H1 (cell line): ENCODE measurements around the gene GPR157. TPM values are rescaled to one million over a fixed set of nuclear protein-coding genes. Genes with fewer than 3 reads are reported as not detected.

Experiments
- CTCF ChIA-PET: fragments of 300-600 bp; sonication (Branson Sonifier 250); formaldehyde crosslinking; loops from one replicate; lab custom pipeline; 2021; ENCODE audit not compliant: partially characterized antibody; lab: Charles Lee
- POLR2A ChIA-PET: fragments of 300-600 bp; sonication (Branson Sonifier 250); formaldehyde crosslinking; loops from one replicate; lab custom pipeline; 2021; ENCODE audit warnings: inconsistent platforms; ENCODE audit not compliant: partially characterized antibody; lab: Charles Lee
- DNase-seq, 2 experiments: peaks; one replicate each; pipeline versions ENCODE4 v3.0.0 to v3.0.0-alpha.2; 2010 to 2022; ENCODE audit warnings: low spot score in 2 of 2, low read depth in 1 of 2, mixed read lengths in 1 of 2
- FAIRE-seq: peaks from 2 replicates; lab custom pipeline; 2011; peaks lifted over from hg19 to GRCh38; lab: Jason Lieb, UNC
- H2AFZ ChIP-seq: 2 replicates; pipeline ENCODE4 v1.8.1; 2012; ENCODE audit warnings: low read length, inconsistent platforms
- H2AK5ac ChIP-seq: 2 replicates; pipeline ENCODE4 v1.6.1; 2013; ENCODE audit warnings: low read depth, low read length
- H2BK120ac ChIP-seq: replicated peaks from 2 replicates; pipeline ENCODE3; 2013; ENCODE audit warnings: low read depth, low read length, inconsistent platforms
- H2BK12ac ChIP-seq: 2 replicates; pipeline ENCODE4 v1.6.1; 2013; ENCODE audit warnings: low read depth, low read length
- H2BK15ac ChIP-seq: 2 replicates; pipeline ENCODE4 v1.6.1; 2013; ENCODE audit warnings: low read length
- H2BK20ac ChIP-seq: 2 replicates; pipeline ENCODE4 v1.6.1; 2013; ENCODE audit warnings: low read length
- H2BK5ac ChIP-seq: 2 replicates; pipeline ENCODE4 v1.6.1; 2013; ENCODE audit warnings: low read depth, low read length
- H3K14ac ChIP-seq: 2 replicates; pipeline ENCODE4 v1.6.1; 2013; ENCODE audit warnings: inconsistent platforms; ENCODE audit not compliant: insufficient read length
- H3K18ac ChIP-seq: 2 replicates; pipeline ENCODE4 v1.6.1; 2013; ENCODE audit warnings: low read length; ENCODE audit errors: extremely low read depth
- H3K23ac ChIP-seq: 2 replicates; pipeline ENCODE4 v1.6.1; 2013; ENCODE audit warnings: inconsistent platforms; ENCODE audit not compliant: insufficient read length
- H3K23me2 ChIP-seq: 2 replicates; pipeline ENCODE4 v1.6.1; 2013; ENCODE audit warnings: low read depth, low read length
- H3K27ac ChIP-seq: 2 replicates; pipeline ENCODE4 v1.6.1; 2011; ENCODE audit warnings: low read depth, low read length, inconsistent platforms
- H3K27me3 ChIP-seq, 4 experiments: replicated peaks in 1 of 4; 1 replicate in 1 of 4; 2 replicates in 3 of 4; pipeline versions ENCODE4 v1.6.1 to v1.8.1; 2011 to 2013; ENCODE audit warnings: low read length in 3 of 4, mild to moderate bottlenecking in 3 of 4, inconsistent platforms in 2 of 4, mixed read lengths in 2 of 4, moderate library complexity in 1 of 4; ENCODE audit not compliant: control insufficient read depth in 3 of 4, insufficient read depth in 3 of 4; ENCODE audit errors: extremely low read depth in 1 of 4
- H3K36me3 ChIP-seq, 4 experiments: 2 replicates each; pipeline versions ENCODE4 v1.6.1 to v1.8.1; 2011 to 2013; ENCODE audit warnings: mild to moderate bottlenecking in 4 of 4, low read length in 3 of 4, moderate library complexity in 2 of 4, control low read depth in 1 of 4, inconsistent platforms in 1 of 4; ENCODE audit not compliant: insufficient read depth in 4 of 4, control insufficient read depth in 2 of 4
- H3K4ac ChIP-seq: replicated peaks from 2 replicates; pipeline ENCODE3; 2013; ENCODE audit warnings: low read length, low read depth, mixed read lengths, inconsistent platforms; ENCODE audit not compliant: insufficient read length
- H3K4me1 ChIP-seq, 4 experiments: replicated peaks in 1 of 4; 1 replicate in 1 of 4; 2 replicates in 3 of 4; pipeline versions ENCODE4 v1.6.1 to v1.8.1; 2011 to 2013; ENCODE audit warnings: low read length in 3 of 4, inconsistent platforms in 2 of 4, mixed read lengths in 1 of 4; ENCODE audit not compliant: insufficient read depth in 4 of 4, control insufficient read depth in 3 of 4
- H3K4me2 ChIP-seq, 2 experiments: 2 replicates each; pipeline versions ENCODE4 v1.6.1 to v1.8.1; 2011 to 2013; ENCODE audit warnings: low read depth in 2 of 2, low read length in 2 of 2, control low read depth in 1 of 2, inconsistent platforms in 1 of 2, mild to moderate bottlenecking in 1 of 2; ENCODE audit not compliant: insufficient read depth in 1 of 2
- H3K4me3 ChIP-seq, 4 experiments: fragments of 200-600, 300-600 bp in 1 of 4; sonication (generic), shearing (Covaris generic), sonication (Bioruptor Twin) in 1 of 4; 2 replicates each; pipeline versions ENCODE4 v1.5.1 to v1.8.1; 2011 to 2016; ENCODE audit warnings: low read length in 4 of 4, low read depth in 3 of 4, control low read depth in 2 of 4, inconsistent platforms in 2 of 4, mild to moderate bottlenecking in 2 of 4, mixed read lengths in 1 of 4, moderate library complexity in 1 of 4; ENCODE audit not compliant: insufficient read depth in 2 of 4; ENCODE audit errors: extremely low read depth in 1 of 4
- H3K56ac ChIP-seq: replicated peaks from 2 replicates; pipeline ENCODE3; 2013; ENCODE audit warnings: low read depth, mild to moderate bottlenecking, mixed read lengths, low read length, inconsistent platforms; ENCODE audit not compliant: insufficient read length
- H3K79me1 ChIP-seq: 2 replicates; pipeline ENCODE4 v1.6.1; 2013; ENCODE audit warnings: low read depth, low read length, control low read depth
- H3K79me2 ChIP-seq, 2 experiments: 2 replicates each; pipeline versions ENCODE4 v1.6.1 to v1.8.1; 2012 to 2013; ENCODE audit warnings: low read length in 2 of 2, mild to moderate bottlenecking in 2 of 2, inconsistent platforms in 1 of 2; ENCODE audit not compliant: insufficient read depth in 2 of 2, control insufficient read depth in 1 of 2
- H3K9ac ChIP-seq, 4 experiments: replicated peaks in 1 of 4; 1 replicate in 1 of 4; 2 replicates in 3 of 4; pipeline versions ENCODE4 v1.6.1 to v1.8.1; 2011 to 2013; ENCODE audit warnings: low read depth in 3 of 4, low read length in 3 of 4, control low read depth in 2 of 4, mild to moderate bottlenecking in 2 of 4, moderate library complexity in 2 of 4, inconsistent platforms in 1 of 4; ENCODE audit errors: extremely low read depth in 1 of 4
- H3K9me3 ChIP-seq, 2 experiments: 2 replicates each; pipeline versions ENCODE4 v1.6.1 to v1.8.1; 2012 to 2013; ENCODE audit warnings: mild to moderate bottlenecking in 2 of 2, moderate library complexity in 2 of 2, control low read depth in 1 of 2, inconsistent platforms in 1 of 2, low read depth in 1 of 2, low read length in 1 of 2, mixed read lengths in 1 of 2; ENCODE audit not compliant: insufficient read depth in 2 of 2
- H4K20me1 ChIP-seq, 2 experiments: replicated peaks in 1 of 2; 2 replicates each; pipeline versions ENCODE3 to v1.8.1; 2011 to 2013; ENCODE audit warnings: inconsistent platforms in 2 of 2, low read length in 2 of 2, mild to moderate bottlenecking in 1 of 2; ENCODE audit not compliant: insufficient read depth in 2 of 2, control insufficient read depth in 1 of 2
- H4K5ac ChIP-seq: 2 replicates; pipeline ENCODE4 v1.6.1; 2013; ENCODE audit warnings: low read length, low read depth, mixed read lengths, inconsistent platforms; ENCODE audit not compliant: insufficient read length
- H4K8ac ChIP-seq: 2 replicates; pipeline ENCODE4 v1.8.0; 2013; ENCODE audit warnings: mild to moderate bottlenecking, moderate library complexity, low read length, inconsistent platforms; ENCODE audit not compliant: insufficient read depth; ENCODE audit errors: extremely low read depth
- H4K91ac ChIP-seq: replicated peaks from 2 replicates; pipeline ENCODE3; 2013; ENCODE audit warnings: low read length, mixed read lengths, inconsistent platforms; ENCODE audit not compliant: insufficient read length
- CTCF ChIP-seq, 3 experiments: IDR thresholded peaks; 1 replicate in 2 of 3; 2 replicates in 1 of 3; pipeline versions ENCODE4 v1.5.1 to v1.6.1; 2011; ENCODE audit warnings: low read length in 3 of 3, mild to moderate bottlenecking in 3 of 3, inconsistent platforms in 2 of 3, low read depth in 1 of 3, moderate library complexity in 1 of 3; ENCODE audit not compliant: insufficient read depth in 1 of 3; ENCODE audit errors: control extremely low read depth in 1 of 3
- SAP30 ChIP-seq: fragments of 300-600 bp; sonication (generic); IDR thresholded peaks from 2 replicates; pipeline ENCODE4 v1.7.1; 2012; ENCODE audit warnings: low read length, moderate library complexity, mild to moderate bottlenecking, inconsistent platforms; ENCODE audit not compliant: insufficient read depth, insufficient replicate concordance
- WGBS, 2 experiments: shearing (Covaris generic) in 1 of 2; methylation state at CpG; one replicate each; pipeline versions ENCODE4 v1.1.6 to v1.1.7; 2013 to 2015; ENCODE audit warnings: low lambda C conversion rate in 2 of 2, mixed read lengths in 2 of 2, inconsistent platforms in 1 of 2, low coverage in 1 of 2, missing lambda C conversion rate in 1 of 2; ENCODE audit not compliant: insufficient replicate concordance in 2 of 2, insufficient coverage in 1 of 2, insufficient read length in 1 of 2; ENCODE audit errors: extremely low coverage in 1 of 2, missing lambda C conversion rate in 1 of 2; 5-methylcytosine and 5-hydroxymethylcytosine counted together
- polyA plus RNA-seq, 7 experiments: library from polyadenylated mRNA; depleted of rRNA in 3 of 7; stranded (reverse) in 5 of 7; unstranded in 2 of 7; fragments of >200 nt in 5 of 7; fragments of 200-250 nt in 2 of 7; gene quantifications; 1 replicate in 5 of 7; 2 replicates in 1 of 7; 4 replicates in 1 of 7; pipeline versions ENCODE4 v1.2.1 to v1.2.3, GENCODE V29; 2011 to 2013; ENCODE audit warnings: missing spikeins in 2 of 7, mixed read lengths in 2 of 7
- total RNA-seq: library from RNA; stranded (reverse); fragmentation: NEBNext Ultra II Directional; extraction: Animal tissue kit (Norgen Biotek cat#: 25700); gene quantifications from 2 replicates; pipeline ENCODE4 v1.2.1, GENCODE V29; 2021
- TF ChIP-seq, protein P1 (sequence below): IDR thresholded peaks from 2 replicates; pipeline ENCODE4 v1.6.1; 2012; ENCODE audit warnings: inconsistent platforms

GPR157 gene
- total and polyA plus RNA-seq, 2 of the 8 experiments (the other 6 are each of a cell fraction or from before 2014, with no cell fraction given) = 1.0 to 11.0 TPM

DNA sequence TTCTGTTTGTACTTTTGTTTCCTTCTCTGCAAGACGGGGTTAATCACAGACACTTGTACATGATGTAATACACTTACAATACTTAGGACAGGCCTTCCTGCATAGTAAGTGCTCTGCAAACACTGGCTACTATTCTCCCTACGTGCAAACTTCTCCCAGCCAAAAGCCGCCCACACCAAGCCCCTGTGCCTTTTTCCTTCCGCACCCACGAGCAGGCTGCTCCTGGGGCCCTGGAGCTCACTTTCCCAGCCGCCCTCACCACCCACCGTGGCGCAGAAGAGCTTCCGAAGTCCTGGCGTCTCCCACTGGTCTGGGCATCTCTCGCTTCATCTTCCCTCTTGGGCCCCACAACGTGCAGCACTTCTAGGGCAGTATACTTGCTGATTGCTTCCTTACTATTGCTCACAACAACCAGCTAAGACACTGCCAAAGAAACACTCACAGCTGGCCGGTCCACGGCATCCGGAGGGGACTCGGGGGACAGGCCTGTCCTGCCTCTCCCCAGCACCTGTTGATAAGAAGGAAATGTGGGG lies 22.5 kb upstream of the GPR157 start:
- ChIA-PET POLR2A (no interaction called here), CTCF (interaction anchor here (1.3 to 2.2 kb wide), 3 partner anchors 10 to 41 kb away, joined by 4 to 22 read pairs (median 4); no protein-coding TSS in a partner anchor)
- no peak overlapping the region for H2BK20ac ChIP-seq
- no peak overlapping the region for H3K4ac ChIP-seq
- H3K4me2 ChIP-seq = no peak overlapping the region
- H2BK120ac ChIP-seq = no peak overlapping the region
- H3K36me3 ChIP-seq = peaks cover 4 to 10% (median 5%) of the 10 kb centered on the region in 4 experiments; a peak in 4 of 8 replicates
- no peak overlapping the region for H2BK12ac ChIP-seq
- no peaks in the 10 kb centered on the region for H3K9me3 ChIP-seq
- H3K4me1 ChIP-seq = no peaks in the 10 kb centered on the region; a peak in 1 of 7 replicates
- H3K4me3 ChIP-seq = no peak overlapping the region
- TF ChIP-seq SAP30 (no peak), CTCF (IDR thresholded peaks at IDR 0.05; ENCODE audit: control extremely low read depth in 1 of 3, insufficient read depth in 1 of 3, low read depth in 1 of 3, low read length in 3 of 3) (no peak)
- TF ChIP-seq, protein P1, sequence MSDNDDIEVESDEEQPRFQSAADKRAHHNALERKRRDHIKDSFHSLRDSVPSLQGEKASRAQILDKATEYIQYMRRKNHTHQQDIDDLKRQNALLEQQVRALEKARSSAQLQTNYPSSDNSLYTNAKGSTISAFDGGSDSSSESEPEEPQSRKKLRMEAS = no peak
- H2BK15ac ChIP-seq = no peak overlapping the region
- DNase-seq (no peak), FAIRE-seq (no peak)
- no peak overlapping the region for H2AFZ ChIP-seq
- H3K27ac ChIP-seq = no peak overlapping the region
- no peak overlapping the region for H3K9ac ChIP-seq
- H4K91ac ChIP-seq = no peak overlapping the region
- no peak overlapping the region for H4K5ac ChIP-seq
- H2AK5ac ChIP-seq = no peak overlapping the region
- no peak overlapping the region for H3K18ac ChIP-seq
- H2BK5ac ChIP-seq = no peak overlapping the region
- no peaks in the 10 kb centered on the region for H3K27me3 ChIP-seq
- no peak overlapping the region for H3K56ac ChIP-seq
- no peak overlapping the region for H3K14ac ChIP-seq
- 92% methylated on average over 16 of the region's 16 CpGs; no CpG with 5 or more reads in 1 of the 2 experiments for WGBS, 2 experiments
- peaks cover 0 to 9% of the 10 kb centered on the region in 2 experiments for H4K20me1 ChIP-seq
- no peak overlapping the region for H3K23ac ChIP-seq
- no peak overlapping the region for H4K8ac ChIP-seq
- no peaks in the 10 kb centered on the region for H3K23me2 ChIP-seq
- peaks cover 0 to 27% of the 10 kb centered on the region in 2 experiments; a peak in 2 of 4 replicates for H3K79me2 ChIP-seq
- peaks cover 3% of the 10 kb centered on the region for H3K79me1 ChIP-seq
